GM21825 (cell line): ENCODE data around the gene EPB41.

Experiments used
- ATAC-seq: cut with Tn5 transposase; IDR thresholded peaks from one replicate; pipeline ENCODE4 v1.9.1; 2021; ENCODE audit warnings: mild to moderate bottlenecking, moderate library complexity; ENCODE audit not compliant: unreplicated experiment

Gene EPB41

DNA sequence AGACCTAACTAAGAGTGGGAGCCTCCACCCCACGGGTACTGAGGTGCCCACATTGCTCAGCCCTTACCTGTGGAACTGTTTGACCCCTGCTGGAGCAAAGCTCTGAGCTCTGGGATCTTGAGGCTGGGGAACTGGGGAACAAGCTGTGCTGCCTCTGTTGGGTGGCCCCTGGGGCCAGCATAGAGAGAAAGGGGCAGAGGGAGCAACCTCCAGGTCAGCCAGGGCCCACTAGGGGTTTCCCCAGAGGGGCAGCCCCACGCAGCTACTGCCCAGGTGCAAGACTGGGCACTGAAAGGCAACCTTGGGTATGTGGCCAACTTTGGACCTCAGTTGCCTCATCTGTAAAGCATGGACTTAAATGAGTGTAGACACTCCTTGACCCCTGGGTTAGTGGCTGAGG, 23.5 kb upstream of the EPB41 start:
- ATAC-seq: no peak

DNA sequence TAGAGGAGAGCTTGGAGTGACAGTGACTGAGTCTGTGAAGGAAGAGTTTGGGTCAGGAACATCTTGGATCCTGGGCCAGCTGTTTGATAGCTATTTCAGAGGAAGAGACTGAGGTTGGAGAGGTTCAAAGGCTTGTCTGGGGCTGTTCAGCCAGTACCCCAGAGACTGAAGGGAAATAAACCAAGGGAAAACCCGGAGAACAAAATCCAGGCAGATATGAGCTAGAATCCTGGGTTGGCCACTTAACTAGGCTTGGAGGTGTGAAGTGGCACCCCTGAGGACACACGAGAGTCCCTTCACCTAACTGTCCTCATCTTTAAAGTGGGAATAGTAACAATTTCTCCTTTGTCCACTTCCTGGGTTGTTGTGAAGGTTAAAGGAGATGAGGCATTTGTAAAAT, 23.1 kb upstream of the EPB41 start:
- no peak for ATAC-seq

- no peak for ATAC-seq
Observed at GRCh38 chr1:28893403-28894102, 20.8 kb upstream of the EPB41 start.

- no peak for ATAC-seq
Observed at GRCh38 chr1:28894785-28895184, 19.6 kb upstream of the EPB41 start.

DNA sequence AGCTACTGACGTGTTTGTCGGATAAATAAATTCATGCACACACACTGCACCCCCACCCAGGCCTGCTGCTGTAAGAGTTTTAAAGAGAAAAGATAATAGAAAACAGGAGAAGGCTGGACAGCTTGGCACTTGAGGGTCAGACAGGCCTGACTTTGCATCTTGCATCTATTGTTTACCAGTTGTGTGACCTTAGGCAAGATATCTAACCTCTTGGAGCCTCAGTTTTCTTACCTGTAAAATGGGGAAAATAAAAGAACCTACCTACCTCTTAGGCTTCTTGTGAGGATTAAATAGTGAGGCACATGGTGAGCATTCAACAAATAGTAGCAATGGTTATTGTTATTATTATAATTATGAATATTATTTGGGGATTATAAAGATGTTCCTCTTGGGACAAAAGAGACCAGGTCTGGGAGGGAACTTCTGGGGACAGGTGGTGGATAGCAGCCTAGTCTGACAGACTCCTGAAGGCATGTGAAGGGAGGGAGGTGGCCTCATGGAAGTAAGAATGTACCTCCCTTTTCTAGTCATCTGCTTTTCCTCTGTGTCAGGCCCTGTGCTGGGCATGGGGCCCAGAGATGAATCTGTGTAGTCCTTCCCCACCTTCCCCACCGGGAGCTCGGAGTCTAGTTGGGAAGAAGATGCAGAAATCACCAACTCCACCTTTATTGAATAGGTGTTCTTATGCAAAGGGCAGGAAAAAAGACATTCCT, 18.3 kb upstream of the EPB41 start:
- no peak for ATAC-seq

GRCh38 chr1:28896609-28896986, 17.8 kb upstream of the EPB41 start:
- no peak for ATAC-seq

- no peak for ATAC-seq
Observed at GRCh38 chr1:28897789-28898188, 16.6 kb upstream of the EPB41 start.

DNA sequence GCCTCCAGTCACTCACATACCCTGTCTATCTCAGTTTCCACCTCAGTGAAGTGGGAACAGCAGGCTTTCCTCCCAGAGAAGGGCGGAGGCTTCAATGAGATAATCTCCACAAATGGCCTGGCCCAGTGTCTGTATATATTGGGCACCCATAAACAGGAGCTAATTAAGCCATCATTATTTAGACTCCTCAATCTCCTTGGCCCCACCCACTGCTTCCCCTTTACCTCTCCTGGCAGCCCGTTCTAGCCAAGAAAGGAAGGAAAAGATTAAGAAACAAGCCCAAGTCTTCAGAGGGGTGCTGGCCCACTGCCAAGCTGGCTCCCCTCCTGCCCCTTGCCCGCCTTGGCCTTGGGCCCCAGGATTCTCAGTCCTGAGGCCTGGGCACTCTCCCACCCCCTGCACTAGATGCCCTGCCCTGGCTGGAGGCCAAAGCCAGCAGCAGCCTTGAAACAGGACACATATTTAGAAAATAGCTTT, 15.9 kb upstream of the EPB41 start:
- no peak for ATAC-seq

DNA sequence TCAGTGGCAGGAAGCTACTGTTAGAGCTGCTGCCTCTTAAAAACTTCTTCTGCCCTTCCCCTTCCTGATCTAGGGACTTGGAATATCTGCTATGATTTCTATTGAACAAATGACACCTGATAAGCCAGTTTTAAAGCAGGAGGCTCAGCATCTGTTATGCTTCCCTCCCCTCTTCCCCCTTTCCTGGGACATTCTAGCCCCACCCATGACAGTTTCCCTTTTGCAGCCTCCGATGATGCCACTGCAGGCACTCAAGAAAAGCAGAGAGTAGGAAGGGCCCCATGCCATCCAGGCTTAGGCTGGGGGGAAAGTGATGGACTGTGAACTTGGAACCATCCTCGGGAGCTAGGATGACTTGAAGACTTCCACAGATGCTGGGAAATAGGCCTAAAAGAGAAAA, 15.1 kb upstream of the EPB41 start:
- no peak for ATAC-seq

GRCh38 chr1:28900562-28900961, 13.8 kb upstream of the EPB41 start:
- ATAC-seq: no peak

- no peak for ATAC-seq
Observed at GRCh38 chr1:28902738-28903137, 11.6 kb upstream of the EPB41 start.

DNA sequence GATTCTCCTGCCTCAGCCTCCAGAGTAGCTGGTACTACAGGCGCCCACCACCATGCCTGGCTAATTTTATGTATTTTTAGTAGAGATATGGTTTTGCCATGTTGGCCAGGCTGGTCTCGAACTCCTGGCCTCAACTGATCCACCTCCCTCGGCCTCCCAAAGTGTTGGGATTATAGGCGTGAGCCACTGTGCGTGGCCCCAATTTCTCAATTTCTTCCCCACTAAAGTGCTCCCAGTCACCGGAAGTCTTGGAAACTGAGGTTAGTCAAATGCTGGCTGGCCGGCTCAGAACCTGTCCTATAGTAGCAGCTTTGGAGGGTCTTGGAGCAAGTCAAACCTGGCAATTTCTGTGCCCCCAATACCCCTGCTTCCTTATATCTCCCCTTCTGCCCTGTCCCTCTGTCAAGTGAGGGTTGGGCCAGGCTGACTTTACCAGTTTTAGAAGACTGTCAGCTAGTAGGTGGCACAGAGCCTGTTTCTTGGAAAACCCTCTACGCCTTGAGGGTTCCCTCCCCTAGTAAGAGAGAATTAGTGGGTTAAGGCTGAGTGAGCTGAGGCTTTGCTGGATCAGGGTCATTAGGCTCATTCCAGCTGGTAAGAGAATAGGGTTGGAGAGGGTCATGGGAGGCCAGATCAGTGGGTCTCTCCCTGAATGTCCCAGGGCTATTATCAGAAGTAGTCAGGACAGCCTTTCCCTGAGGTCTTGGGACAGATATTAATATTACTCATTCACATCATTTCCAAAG, 8.3 kb upstream of the EPB41 start:
- no peak for ATAC-seq

DNA sequence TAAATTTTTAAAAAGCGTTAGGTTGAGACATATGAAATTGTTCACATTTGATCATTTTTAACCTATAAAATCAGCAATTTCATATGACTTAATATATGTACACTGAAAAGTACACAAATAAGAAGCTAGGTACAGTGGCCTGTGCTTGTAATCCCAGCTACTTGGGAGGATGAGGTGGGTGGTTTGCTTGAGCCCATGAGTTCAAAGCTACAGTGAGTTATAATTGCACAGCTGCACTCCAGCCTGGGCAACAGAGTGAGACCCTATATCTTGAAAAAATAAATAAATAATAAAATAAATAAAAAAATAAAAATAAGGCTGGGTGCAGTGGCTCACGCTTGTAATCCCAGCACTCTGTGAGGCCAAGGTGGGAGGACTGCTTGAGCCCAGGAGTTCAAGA, 5.2 kb upstream of the EPB41 start:
- no peak for ATAC-seq

DNA sequence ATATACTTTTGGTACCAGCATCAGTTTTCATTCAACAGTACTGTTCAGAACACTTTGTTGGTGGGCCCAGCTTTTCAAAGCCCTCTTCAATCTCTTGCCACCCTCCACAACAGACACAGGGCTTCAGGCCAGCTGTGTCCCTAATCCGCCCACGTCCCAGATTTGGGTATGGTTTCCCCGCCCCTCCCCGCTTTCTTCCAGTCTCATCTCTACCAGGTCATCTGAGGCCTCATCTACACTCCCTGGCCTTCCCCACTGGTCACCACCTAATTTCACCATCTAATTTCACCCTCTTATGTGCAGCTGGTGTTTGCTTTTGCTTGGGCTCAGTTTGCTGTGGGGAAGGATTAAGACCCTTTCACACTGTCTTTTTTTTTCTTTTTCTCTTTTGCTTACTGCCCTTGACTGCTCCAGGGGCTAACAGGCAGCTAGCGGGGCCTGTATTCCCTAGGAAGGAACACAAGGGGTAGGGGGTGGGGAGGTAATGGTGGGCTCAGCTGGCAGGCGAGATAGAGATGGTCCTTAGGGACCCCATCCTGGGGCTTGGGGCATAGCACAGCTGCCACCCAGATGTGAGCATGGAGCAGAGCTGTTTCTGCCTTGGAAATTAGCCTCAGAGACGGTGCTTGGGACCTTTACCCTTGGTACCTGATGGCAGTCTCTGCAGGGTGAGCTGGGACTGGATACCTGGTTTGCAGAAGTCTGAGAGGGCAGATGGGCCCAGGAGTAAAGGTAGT, 3.8 kb upstream of the EPB41 start:
- no peak for ATAC-seq

DNA sequence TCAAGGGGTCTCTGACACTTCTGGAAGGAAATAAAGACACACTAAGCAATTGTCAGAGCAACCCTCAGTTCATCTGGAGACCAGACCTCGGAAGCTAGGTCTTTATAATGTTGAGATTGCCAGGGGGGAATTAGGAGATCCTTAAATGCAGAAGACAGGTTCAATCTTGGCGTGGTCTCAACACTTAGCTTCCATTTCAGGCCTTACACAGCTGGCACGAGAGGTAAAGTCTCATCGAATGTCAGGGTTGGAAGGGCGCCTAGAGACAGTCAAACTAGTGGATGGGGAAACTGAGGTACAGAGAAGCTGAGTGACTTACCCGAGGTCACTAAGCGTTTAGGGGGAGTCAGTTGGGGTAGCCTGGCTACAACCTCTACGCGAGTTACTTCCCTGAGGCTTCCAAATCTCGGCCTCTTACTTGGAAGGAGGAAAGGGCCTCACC, 562 bp upstream of the EPB41 start:
- ATAC-seq: no peak

DNA sequence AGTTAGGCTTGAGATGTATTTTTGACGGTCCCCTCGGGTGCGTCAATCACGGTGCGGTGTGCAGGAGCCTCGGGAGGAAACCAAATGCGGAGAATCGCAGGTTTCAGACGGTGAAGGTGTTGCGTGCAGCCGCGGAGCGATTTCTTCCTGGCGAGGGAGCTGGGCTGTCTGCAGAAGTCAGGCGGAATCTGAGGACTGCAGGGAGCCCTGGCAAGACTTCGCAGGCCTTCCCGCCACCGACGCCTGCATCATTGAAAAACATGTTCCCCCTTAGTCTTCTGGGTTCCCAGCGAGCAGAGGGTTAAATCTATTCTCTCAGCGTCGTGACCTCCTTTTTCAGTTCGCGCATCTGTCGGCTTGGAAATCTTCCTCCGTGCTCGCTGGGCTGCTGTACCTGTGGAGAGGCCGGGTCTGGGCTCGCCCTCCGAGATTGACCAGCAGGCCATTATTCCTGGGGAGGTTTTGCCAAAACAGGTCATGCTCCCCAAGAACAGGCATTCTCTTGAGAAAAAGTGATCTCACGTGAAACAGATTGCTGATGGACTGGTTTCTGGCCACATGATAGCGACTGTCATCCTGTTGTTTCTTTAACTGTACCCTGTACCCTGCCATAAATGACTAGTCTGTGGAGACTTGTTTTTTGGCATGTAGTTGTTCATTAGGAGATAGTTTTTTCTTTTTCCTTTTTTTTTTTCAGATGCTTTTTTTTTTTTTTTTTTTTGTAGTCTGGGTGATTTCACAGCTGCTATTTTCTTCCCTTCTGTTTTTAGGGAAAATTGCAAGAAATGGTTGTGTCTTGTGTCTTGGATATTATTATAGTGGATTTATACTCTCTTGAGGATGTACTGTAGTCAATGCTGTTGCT, 894 bp downstream of the EPB41 start:
- ATAC-seq: no peak

- ATAC-seq: no peak
Observed at GRCh38 chr1:28917757-28918118, 3.4 kb downstream of the EPB41 start.

DNA sequence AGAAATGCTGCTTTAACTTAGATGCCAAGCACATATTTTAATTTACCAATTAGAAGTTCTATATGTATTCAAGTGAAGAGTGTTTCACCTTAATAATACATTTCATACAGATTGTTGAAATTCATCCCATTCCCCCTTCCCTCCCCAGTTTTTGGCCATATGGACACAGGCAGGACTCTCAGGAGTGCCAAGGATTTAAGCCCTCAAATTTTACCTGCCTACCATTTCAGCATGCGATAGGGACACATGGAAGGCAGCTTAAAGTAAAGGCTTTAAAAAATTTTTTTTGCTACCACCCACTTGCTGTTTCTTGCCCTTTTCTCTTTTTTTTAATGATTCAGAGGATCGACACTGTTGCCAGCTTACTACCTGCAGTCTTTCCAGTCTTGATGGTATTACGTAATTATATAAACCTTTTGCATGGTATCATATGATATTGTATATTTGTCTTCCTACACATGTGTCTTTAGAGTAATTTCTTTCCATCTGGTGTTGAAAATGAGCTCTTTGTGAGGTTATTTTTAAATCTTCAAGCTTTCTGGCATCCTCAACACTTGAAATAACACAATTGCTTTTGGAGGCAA, 7.0 kb downstream of the EPB41 start:
- ATAC-seq: no peak

GRCh38 chr1:28925350-28925891, 11.1 kb downstream of the EPB41 start:
- no peak for ATAC-seq
